ENCODE results near the gene TRERF1.
A peak's percentile ranks its signal among the peaks of the same experiment; 100 is the strongest.
"Not testable (repeated sequence)": the region's sequence is repeated elsewhere in the genome, so short reads cannot be mapped to it uniquely, and the experiment has no call there.

The TRERF1 gene

DNA sequence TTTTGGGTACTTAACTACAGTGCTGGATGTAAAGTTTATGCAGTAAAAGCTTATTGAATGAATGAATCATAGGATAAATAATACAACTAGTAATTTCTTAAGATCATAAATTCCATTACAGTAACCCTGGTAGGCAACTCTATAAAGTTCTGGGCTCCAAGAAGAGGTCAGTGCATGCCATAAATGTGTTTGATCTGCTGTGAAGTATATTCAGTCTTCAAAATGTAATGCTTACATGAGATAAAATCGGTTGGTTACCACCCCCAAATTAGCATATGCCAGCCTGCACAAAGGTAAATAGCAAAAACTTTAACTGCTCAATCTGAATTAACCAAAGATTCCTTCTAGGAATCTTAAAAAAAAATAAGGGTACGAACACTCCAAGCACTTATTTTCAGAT lies 244.2 kb downstream of the TRERF1 start:
- DNase-seq: not testable (repeated sequence)

DNA sequence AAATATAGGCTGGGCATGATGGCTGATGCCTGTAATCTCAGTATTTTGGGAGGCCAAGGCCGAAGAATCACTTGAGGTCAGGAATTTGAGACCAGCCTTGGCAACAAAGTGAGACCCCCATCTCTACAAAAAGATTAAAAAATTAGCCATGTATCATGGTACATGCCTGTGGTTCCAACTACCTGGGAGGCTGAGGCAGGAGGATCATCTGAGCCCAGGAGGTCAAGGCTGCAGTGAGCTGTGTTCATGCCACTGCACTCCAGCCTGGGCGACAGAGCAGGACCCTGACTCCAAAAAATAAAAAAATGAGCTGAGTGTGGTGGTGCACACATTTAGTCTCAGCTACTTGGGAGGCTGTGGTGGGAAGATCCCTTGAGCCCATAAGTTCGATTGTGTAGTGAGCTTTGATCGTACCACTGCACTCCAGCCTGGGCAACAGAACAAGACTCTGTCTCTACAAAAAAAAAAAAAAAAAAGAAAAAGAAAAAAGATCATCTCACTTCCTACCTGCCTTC lies 246.9 kb downstream of the TRERF1 start:
- DNase-seq: no peak

DNA sequence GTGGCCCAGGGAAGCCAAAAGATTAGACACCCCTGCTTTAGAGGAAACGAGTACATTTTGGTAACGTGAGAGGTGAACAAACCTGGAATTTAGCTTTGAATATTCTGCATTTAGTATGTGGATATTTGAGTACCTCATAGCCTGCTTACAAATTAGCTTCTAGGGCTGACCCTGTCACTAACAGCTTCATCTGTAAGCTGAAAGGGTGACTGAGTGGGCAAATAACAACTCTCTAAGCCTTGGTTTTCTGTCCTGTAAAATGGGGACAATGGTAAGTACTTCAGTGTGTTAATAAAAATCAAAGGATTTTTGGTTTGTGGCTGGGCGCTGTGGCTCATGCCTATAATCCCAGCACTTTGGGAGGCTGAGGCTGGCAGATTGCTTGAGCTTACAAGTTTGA lies 248.5 kb downstream of the TRERF1 start:
- DNase-seq: no peak

DNA sequence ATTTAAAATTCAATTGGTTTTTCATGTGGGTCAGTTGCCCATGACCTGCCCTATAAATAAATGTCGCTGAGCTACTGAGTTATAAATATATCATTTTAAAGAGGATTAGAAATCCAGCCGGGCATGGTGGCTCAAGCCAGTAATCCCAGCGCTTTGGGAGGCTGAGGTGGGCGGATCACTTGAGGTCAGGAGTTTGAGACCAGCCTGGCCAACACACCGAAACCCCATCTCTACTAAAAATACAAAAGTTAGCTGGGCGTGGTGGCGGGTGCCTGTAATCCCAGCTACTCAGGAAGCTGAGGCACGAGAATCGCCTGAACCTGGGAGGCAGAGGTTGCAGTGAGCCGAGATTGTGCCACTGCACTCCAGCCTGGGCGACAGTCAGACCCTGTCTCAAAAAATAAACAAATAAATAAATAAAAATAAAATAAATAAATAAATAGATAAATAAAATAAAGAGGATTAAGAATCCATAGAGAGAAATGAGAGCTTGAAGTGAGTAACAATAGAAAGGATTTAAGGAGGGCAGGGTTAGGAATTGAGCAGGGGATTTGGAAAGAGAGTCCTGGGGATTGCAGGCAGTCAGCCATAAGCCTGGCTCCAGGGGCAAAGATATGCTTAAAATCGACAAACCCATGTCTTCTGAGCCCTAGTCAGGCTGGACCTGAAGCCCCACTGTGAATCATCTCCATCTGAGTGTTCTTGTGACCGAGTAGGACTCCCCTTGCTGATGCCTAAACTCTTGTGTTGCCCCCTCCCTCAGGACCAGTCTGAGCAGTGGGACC lies 249.4 kb downstream of the TRERF1 start:
- not testable (repeated sequence) for DNase-seq

DNA sequence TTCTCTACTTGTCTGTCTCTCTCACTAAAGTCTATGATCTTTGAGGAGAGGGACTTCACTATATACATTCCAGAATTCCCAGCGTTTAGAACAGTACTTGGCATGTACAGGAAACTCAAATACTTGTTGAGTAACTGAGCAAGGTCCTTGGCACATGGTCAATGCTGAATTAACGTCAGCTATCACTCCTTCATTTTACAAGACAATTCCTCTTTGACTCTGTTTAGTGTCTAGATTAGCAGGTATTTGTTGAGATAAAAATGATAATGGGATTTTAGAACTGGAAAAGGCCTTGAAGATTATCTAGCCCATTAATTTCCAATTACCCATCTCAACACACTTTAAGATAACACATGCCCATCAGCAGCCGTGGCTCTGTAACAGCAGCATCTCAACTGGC lies 250.3 kb downstream of the TRERF1 start:
- no peak for DNase-seq

DNA sequence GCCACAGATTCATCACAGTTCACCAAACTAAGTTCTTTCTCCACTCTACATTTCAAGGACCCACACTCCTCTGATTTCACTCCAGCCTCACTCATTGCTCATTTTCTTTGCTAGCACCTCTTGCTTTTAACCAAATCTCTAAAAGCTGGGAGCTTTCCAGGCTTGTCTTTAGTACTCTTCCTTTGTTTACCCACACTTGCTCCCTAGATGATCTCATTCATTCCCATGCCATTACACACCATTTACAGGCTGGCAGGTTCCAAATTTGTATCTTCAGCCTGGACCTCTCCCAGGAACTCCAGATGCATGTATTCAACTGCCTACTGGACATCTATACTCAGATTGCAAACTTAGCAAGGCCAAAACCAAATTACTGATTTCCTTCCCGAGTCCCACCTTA lies 251.7 kb downstream of the TRERF1 start:
- DNase-seq: no peak

DNA sequence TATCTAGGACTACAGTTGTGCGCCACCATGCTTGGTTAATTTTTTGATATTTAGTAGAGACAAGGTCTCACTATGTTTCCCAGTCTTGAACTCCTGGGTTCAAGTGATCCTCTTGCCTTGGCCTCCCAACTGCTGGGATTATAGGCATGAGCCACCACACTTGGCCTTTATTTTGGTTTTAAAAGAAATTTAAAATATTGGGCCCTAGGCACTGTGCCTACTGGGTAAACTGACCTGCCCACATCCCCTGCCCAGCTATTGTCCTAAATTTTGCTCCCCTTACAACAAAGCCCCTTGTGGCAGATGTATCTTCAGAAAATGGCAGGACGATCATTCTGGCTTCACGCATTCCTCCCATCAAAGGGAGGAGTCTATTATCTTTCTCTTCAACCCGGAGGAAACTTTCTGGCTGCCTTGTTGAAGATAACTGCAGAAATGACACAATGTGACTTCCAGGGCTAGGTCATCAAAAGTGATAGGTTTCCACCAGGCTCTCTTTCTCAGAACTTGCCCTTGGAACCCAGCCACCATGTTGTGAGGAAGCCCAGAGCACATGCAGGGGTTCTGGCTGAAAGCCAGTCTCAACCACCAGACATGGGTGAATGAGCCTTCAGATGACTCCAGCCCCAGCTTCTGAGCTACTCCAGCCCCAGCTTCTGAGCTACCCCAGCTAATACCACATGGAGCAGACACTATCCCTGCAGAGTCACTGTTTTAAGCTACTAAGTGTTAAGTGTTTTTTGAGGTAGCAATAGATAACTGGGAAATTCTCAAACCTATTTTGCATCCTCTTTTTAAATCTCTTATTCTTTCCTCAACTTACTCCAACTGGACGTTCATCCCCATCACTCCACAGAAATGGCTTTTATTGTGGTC lies 252.4 kb downstream of the TRERF1 start:
- no peak for DNase-seq

DNA sequence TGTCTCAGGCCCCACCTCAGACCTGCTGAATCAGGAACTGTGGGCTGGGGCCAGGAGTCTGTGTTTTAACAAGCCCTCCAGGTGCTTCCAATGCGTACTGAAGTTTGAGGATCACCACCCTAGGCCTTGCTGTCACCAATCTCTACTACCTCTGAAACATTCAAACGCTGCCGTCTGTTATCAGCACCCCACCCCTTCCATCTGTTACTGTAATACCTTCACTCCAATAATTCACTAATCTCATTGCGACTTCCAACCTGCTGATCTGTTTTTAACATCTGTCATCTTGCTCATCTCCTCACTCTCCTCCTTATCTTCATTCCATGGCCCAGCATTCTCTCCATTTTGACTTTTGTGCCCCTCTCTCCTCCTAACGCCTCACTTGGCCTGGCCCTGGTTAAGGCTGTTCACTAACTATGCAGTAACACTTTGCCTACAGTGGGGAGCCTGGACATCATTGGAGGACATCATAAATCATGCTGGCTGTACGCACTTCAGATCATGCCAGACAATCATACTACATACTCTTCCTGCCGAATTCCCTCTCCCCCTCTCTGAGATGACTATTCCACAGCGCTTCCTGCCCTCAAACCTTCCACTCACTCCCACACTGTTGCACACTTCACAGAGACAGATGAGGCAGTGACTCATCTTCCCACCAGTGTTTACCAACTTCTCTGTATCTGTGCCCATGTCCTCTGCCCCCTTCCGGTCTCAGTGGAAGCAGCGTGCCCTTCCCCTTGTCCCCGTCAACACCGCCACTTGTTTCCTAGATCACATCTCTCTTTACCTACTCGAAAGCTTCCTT lies 254.0 kb downstream of the TRERF1 start:
- peak; percentile 18 to 26 for DNase-seq

DNA sequence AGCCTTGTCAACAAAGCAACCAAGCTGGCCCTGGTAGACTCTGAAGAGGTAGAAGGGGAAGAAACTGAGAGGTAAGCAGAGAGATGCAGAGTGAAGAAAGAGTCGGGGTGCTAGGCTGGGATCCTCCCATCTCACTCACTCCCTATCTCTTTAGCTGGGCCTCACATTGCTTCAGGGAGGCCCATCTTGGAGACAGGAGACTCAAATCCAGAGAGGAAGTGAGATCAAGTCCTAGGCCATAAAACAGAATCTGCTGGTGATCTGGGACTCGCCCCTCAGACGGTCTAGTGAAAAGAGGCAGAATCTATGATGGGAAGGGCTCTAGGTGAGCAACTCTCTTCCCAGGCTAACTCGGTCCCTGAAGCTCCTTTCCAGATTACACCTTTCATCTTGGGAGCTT lies 256.3 kb downstream of the TRERF1 start:
- DNase-seq: no peak

DNA sequence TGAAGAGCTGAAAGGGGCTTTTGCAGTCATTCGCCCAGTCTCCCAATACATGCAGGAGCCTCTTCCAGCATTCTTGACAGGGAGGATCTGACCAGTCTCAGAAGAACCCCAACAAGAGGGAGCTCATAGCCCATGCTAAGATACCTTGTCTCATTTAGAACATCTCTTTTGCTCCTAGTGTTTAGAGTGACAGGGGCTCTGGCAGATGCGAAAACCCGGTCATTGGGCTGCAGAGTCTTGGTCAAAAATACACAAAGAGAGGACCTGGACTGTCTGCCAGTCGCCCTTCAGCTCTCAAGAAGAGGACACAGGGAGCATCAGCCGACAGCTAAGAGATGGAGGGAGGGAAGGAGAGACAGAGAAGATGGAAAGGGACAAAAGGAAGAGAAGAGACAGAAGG lies 257.7 kb downstream of the TRERF1 start:
- DNase-seq: no peak

DNA sequence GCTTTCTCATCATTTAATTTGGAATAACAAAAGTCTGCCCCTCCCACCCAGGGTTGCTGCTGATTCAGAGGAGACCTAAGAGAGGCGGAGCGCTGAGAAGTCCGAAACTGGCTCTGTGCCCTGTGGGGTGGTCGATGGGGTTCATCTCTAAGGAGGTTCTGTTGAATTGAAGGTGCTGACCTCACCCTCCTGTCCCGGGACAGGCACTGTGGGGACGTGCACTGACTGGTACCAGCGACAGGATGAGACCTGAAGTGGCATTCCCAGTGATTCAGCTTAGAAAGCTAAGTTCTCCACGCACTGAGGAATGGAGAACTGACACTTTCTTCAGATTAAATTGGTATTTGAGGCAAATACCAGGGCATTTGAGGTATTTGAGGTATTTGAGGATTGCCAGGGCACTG lies 258.2 kb downstream of the TRERF1 start:
- DNase-seq: no peak

DNA sequence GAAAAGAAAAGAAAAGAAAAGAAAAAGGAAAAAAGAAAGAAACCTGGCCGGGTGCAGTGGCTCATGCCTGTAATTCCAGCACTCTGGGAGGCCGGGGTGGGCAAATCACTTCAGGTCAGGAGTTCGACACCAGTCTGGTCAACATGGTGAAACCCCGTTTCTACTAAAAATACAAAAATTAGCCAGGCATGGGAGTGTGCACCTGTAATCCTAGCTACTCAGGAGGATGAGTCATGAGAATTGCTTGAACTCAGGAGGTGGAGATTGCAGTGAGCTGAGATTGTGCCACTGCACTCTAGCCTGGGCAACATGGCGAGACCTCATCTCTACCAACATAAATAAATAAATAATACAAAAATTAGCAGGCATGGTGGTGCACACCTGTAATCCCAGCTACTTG lies 259.3 kb downstream of the TRERF1 start:
- not testable (repeated sequence) for DNase-seq

DNA sequence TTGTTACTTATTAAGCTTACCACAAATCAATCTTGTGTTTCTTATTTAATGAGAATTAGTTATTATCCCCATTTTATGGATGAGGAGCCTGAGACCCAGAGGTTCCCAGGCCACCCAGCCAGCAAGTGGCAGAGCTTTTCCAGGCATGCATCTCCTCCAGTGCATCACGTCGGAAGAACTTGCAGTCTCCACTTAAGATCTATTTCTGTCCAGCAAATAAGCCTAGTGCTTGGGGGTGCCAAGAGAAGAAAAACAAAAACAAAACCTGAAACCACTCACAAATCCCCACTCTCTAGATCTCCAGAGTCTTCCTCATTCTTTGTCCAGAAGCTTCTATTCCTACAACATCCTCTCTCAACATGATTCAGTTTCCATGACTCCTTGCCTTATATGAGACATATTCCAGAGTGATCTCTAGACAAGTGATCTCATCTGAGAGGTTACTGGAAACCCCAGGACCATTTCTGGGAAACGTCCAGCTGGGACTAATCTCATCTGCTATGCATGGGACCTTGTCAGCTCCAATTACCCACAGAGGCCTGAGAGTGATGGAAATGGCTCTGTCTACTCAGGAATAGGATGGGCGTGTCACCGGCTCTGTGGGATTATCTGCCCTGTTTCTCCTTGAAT lies 261.1 kb downstream of the TRERF1 start:
- DNase-seq: no peak

DNA sequence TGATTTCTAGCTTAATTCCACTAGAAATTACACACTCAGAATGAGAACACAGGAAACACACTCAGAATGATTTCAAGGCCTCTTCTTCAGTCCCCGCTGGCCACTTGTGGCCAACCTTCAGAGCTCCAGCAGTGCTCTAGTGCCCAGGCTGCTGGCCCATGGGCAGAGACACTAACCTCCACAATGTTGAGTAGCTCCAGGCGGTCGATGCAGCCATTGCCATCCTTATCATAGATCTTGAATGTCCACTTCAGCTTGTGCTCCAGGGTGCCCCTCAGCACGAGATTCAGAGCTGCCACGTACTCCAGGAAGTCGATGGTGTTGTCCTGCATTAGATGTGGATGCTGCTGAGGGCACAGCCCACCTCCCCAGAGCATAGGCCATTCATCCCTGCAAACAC lies 263.3 kb downstream of the TRERF1 start:
- DNase-seq: no peak

DNA sequence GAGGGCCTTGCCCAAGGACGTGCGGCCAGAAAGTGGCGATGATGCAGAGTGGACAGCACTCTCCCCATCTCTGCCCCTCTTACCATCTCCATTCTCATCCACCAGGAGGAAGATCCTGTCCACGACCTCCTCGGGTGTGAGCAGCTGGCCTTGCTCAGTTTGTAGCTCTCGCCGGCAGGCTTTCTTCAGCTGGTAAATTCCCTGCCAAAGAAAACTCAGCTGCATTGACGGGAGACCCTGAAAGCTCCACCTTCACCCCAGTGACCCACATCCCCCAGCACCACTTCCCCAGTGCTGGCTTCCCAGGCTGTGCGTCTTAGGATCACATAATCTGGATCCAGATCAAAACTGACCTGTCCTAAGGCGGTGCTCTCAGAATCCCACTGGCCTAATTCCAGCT lies 266.1 kb downstream of the TRERF1 start:
- DNase-seq: no peak

DNA sequence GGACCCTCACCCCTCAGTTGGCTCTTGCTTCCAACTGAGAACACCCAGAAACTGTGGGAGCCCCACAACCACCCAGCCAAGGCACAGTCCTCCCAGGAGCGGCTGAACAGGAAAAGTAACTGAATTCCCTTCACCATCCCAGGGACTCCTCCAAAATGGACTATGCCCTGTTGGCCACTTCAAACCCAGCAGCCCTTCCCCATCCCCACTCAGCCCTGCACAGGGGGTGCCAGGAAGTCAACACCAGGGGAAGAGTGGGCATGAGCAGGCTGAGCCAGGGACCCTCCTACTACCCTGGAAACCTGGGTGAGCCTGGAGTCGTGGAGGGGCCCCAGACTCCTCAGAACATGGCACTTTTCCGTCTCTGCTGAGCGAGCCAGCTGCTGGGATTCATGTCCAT lies 267.3 kb downstream of the TRERF1 start:
- DNase-seq: no peak

DNA sequence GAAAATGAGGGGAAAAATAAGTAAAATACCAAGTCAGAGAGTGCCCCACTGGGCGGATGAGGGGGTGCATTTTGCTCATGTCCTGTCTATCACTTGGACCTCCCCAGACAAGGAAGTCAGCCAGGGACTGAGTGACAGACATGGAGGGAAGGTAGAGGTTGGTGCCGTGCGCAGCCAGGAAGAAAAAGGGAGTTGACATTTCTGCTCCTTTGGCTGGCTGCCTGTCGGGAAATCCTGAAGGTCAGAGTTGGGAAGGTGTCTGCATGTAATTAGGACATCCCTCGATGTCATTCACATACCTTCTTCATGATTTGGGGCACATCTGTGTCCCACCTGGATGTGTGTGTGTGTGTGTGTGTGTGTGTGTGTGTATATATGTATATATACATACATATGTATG lies 269.6 kb downstream of the TRERF1 start:
- DNase-seq: no peak

DNA sequence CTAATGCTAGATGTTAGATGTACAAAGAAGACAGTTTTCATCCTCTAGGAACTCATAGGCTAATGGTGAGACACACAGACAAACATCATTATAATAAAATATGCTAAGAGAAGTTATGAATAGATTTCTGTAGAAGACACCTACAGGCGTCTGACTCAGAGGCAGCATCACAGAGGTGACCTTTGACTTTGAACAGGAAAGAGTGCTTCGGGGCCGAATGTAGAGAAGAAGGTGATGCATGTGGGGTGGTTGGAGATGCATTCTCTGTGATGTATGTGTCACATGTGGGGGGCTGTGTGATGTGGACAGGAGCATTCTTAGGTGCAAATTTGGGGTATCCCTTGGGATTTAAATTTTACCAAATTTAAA lies 271.8 kb downstream of the TRERF1 start:
- DNase-seq: no peak

DNA sequence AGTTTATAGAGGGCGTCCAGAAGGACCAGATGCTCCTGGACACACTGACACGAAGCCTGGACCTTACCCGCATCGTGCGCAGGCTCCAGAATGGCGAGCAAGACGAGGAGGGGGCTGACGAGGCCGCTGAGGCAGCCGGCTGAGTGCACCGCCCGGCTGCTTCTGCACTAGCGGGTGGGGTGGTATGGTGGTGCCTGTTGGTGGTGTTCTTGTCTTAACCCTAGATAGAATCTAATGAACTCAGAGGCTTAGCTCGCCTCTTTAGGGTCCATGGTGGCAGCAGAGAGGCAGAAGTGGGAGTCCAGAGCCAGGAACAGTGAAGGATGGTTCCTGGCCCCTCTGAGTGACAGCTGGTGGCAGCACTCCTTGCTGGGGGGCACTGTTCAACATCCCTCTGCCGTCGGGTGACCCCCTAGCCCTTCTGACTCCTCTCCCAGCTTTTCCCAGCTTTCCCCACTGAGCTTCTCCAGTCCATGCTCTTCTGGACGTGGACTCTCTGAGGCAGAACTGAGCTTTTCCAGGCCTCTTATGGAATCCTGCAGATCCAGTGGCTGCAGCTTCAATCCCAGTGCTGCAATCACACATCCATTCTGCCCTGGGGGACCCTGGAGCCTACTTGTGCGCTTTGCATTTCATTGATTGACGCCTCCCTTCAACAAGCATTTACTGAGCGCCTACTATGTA lies 272.3 kb downstream of the TRERF1 start:
- DNase-seq: no peak

DNA sequence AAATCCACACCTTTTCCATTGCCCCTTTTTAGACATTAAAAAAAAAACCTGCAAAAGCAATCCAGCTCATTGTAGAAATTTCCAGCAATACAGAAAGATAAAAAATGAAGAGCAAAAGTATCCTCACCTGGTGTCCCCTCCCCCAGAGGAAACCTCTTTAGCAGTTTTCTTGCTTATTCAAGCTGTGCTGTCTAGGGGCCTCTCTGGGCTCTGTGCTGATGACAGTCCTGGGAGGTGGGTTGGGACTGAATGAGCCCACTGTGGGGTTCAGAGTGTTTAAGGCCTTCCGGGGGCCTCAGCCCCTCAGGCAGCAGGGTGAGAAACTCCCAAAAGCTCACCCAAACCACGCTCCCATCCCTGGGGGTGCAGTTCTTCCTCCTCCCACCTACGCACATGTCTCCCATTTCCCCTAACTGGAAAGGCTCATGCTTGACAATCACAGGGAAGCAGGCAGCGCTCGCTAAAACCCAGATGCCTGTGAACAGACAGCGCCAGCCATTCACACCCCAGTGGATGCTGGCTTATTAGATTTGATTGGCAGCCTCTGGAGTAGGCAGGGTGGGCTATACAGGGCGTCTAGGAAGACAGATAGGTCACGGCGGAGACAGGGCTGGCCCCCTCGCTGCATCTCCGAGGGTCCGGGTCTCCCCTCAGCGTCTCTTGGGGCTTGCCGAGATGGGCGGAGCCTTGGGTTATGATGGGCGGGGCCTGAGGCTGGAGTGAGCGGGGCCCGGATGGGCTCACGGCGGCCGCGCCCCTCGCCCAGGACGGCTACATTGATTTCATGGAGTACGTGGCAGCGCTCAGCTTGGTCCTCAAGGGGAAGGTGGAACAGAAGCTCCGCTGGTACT lies 274.0 kb downstream of the TRERF1 start:
- no peak for DNase-seq

DNA sequence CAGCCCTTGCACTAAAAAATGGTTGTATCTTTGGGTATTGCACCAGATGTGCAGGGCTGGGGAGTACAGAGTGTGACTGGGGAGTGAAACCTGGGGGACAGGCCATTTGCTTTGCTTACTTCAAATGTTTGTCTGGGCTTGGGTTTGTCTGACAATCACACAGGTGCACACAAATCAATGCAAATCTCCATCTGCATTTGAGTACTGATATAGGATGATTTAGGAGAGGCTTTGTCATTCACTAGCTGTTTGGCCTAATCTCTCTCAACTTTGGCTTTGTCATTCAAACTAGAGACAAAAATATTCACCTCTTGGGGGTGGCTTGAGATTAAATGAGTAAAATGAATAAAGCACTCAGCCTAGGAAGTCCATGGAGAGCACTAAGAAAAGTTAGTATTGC lies 274.7 kb downstream of the TRERF1 start:
- DNase-seq: no peak
